GM19438 (cell line): ENCODE data around the gene ST3GAL5.
"Not testable (repeated sequence)": the region's sequence is repeated elsewhere in the genome, so short reads cannot be mapped to it uniquely, and the experiment has no call there.

Experiments used
- ATAC-seq: cut with Tn5 transposase; IDR thresholded peaks from one replicate; pipeline ENCODE4 v1.9.1; 2021; ENCODE audit warnings: low read depth; ENCODE audit not compliant: unreplicated experiment

The ST3GAL5 gene

GRCh38 chr2:85840091-85840490 lies 48.7 kb downstream of the ST3GAL5 start:
- ATAC-seq, result no peak

DNA sequence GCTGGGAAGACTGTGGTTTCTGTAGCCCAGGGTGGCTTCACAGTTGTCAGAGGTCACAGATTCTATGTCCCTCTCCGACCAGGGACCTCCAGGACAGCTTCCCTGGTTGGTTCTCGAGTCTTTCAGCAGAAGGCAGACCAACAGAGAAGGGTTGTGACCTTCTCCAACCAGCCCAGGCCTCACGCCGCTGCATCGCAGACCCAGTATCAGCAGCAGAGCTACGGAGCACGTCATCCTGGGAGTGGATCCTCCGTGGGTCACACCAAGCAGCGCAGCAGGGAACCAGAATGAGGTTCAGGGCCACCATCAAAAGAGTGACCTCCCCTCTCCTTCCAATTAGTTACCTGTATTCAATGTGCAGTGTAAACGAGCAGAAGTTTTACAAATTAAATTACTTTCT lies 49.3 kb downstream of the ST3GAL5 start:
- no peak for ATAC-seq

GRCh38 chr2:85838641-85839040 lies 50.1 kb downstream of the ST3GAL5 start:
- ATAC-seq, result no peak

- ATAC-seq, result no peak
Measured at GRCh38 chr2:85838181-85838580, 50.6 kb downstream of the ST3GAL5 start.

DNA sequence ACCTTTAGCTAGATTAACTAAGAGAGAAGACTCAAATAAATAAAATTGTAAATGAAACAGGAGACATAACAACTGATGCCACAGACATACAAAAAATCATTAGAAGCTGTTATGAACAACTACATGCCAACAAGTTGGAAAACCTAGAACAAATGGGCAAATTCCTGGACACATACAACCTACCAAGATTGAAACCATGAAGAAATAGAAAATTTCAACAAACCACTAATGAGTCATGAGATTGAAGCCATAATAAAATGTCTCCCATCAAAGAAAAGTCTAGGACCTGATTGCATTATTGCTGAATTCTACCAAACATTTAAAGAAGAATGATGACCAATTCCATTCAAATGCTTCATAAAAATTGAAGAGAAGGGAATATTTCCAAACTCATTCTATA lies 54.3 kb downstream of the ST3GAL5 start:
- no peak for ATAC-seq

DNA sequence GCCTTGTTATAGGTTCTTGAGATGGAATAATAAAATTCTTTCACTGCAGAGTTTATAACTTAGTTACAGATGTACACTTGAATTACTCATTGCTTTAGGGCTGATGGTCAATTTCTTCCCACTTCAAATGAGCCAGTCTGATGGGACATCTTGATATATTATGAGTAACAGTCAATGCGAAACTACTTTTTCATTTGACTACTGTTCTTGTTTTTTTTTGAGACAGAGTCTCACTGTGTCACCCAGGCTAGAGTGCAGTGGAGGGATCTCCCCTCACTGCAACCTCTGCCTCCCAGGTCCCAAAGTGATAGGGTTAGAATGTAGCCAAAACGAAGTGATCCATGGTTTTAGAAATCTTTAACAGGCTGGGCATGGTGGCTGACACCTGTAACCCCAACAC lies 57.1 kb downstream of the ST3GAL5 start:
- no peak for ATAC-seq

- ATAC-seq, result no peak
Measured at GRCh38 chr2:85830645-85831044, 58.1 kb downstream of the ST3GAL5 start.

GRCh38 chr2:85829394-85829793 lies 59.4 kb downstream of the ST3GAL5 start:
- ATAC-seq, result not testable (repeated sequence)

DNA sequence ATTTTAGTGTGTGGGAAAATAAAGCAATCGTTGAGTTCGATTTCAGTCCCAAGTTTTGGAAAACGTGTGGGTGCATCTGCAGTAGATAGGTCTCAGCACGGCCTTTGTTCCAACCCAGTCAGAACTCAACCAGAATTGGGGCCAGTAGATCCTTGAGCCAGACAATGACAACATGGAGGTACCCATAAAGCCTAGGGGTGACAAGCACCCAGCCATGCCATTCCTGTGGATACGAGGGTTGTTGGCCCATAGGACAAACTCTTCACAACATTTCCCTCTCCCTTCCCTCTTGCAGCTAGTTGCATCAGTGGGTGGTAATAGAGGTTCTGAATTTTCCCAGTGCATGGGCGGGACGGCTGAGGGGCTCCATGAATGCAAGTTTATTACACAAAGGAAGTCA lies 60.1 kb downstream of the ST3GAL5 start:
- no peak for ATAC-seq

- ATAC-seq, result no peak
Measured at GRCh38 chr2:85827879-85828569, 60.8 kb downstream of the ST3GAL5 start.

DNA sequence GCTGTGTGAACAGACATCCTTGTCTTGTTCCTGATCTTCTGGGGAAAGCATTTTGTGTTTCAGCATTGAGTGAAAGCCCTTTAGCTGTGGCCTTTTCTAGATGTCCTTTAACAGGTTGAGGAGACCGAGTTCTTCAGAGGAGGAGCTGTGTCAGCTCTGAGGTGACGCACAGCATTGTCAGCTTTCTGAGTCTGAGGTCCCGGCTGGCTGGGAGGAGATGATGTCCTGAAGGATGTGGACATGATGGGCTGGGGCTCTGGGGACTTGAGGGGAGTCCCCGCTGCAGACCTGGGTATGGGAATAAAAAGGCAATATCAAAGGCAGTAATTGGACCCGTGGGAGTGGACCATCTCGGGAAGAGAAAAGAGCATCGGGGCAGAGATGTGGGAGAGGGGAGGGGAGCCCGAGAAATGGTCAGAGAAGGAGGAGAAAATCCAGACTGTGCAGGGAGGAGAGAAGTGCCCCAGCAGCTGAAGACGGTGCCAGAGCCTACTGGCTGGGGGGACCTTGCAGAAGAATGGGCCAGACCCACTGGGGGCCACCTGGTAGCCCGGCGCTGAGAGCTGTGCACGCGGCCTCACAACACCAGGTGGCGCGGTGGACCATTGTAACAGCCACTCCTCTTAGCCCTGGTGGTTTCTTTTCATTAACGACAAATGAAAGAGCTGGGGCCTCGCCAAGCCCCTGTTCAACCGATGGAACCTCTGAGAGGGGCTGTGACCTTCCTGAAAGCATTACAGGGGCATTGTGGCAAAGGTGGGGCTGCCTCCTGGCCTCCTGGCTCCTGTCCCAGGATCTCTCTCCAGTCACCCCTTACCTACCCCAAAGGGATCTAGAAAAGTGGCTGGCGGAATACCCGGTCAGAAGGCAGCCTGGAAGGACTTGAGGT lies 61.6 kb downstream of the ST3GAL5 start:
- no peak for ATAC-seq

DNA sequence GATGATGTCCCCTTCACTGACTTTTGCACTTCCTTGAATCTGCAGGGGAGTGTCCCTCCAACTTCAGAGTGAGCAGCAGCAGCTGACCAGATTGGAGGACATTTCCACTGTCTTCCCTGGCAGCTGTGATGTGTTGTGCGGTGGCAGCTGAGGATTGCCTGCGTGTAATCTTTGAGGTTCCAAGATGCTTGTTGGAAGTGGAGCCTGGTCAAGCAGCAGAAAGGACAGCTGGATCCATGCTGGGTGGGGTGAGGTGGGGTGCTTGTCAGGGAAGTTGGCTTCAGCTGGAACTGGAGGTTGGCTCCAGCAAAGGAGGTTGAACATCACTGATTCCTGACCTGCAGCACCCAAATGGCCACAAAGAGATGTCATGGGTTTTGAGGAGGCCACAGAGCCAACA lies 64.8 kb downstream of the ST3GAL5 start:
- ATAC-seq, result no peak

GRCh38 chr2:85822766-85823165 lies 66.0 kb downstream of the ST3GAL5 start:
- no peak for ATAC-seq

- ATAC-seq, result no peak
Measured at GRCh38 chr2:85819811-85820510, 68.8 kb downstream of the ST3GAL5 start.

DNA sequence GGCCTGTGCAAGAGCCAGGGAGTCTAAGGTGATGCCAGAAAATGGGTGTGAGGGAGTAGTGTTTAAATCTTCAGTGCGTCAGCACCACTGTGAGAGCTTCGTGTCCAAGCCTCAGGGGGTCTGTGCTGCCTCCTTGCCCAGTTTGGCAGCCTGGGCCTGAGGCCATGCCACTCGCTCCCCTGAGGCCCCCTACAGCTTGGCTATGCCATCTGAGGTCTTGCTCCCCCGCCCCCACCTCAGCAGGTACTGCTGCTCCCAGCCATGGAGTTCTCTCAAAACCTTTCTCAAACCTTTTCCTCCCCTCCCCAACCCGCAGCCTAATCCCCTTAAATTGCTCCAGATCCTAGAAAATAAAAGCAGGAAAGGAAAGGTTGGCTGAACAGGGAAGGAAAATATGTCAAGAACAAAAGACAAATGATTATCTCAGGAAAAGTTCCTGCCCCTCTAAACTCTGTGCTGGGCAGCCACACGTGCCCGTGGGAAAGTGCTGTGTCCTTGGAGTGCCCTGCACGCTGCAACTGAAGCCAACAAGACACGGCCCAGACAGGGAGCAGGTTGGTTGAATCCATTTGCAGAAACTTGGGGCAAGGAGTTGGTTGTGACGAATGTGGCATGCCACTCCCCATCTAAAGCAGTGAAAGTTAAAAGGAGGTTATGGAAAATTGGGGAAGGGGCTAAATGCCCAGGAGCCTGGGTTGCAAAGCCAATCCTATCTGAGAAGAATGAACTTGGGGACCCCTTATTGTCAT lies 73.8 kb downstream of the ST3GAL5 start:
- no peak for ATAC-seq

DNA sequence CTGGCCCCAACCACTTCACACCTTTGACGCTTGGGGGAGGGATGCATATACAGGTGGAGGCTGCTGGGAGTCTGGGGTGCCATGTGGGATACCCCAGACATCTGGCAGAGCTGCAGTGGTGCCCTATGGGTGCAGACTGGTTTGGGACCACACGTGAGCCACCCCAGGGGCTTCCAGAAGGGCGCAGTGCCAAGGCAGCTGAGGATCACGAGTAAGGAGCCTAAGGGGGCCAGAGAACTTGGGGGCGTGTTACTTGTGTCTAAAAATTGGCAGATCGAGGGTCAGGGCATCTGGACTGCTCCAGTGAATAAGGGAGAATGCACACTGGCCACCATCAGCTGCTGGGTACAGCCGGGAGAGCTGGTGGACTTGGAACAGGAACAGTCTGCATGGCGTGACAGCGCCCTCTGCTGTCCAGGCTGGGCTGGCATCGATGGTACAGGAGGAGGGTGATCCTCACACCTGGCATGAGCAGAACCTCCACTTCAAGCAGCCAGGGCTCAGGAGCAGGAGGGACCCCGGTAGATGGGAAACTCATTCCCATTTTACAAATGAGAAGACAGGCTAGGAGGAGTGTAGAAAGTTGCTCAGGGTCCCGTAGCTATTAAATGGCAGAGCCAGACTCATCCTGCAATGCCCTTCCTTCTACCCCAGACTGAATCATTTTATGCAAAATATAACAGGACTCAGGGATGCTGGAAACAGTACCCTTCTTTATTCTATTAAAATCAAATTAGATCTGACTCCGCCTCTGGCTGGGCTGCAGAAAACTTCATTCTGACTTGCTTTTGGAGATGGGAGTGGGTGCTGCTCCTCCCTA lies 74.6 kb downstream of the ST3GAL5 start:
- no peak for ATAC-seq

DNA sequence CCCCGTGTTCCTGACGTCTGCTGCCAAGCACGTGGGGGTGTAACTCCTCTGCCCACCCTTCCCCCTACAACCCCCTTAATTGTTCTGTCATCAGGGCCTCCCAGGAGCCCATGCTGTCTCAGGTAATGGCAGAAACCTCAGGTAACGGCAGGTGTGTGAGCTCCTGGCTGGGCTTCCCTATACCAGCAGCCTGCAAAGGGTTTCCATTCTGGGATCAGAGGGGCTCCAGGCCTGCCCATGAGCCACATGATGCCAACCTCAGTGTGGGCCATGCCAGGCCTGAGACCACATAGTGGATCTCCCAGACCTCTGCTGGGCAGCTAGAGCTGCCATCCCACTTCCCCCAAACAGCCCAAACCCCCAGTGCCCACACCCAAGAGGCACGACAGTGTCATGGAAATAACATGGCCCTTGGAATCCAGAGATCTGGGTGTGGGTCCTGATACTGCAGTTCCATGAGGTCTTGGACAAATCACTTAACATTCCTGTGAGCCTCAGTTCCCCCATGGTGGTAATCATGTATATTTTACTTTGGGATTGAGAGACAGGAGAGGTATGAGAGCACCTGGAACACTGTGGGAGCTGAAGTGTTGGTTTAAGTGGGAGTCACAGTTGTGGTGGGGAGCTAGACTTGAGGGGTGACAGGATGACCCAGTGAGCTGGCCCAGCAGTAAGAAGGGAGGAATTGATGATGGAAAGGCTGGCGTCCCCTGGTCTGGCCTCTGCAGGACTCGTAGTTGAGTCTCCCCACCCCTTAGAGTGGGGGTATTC lies 75.4 kb downstream of the ST3GAL5 start:
- no peak for ATAC-seq

DNA sequence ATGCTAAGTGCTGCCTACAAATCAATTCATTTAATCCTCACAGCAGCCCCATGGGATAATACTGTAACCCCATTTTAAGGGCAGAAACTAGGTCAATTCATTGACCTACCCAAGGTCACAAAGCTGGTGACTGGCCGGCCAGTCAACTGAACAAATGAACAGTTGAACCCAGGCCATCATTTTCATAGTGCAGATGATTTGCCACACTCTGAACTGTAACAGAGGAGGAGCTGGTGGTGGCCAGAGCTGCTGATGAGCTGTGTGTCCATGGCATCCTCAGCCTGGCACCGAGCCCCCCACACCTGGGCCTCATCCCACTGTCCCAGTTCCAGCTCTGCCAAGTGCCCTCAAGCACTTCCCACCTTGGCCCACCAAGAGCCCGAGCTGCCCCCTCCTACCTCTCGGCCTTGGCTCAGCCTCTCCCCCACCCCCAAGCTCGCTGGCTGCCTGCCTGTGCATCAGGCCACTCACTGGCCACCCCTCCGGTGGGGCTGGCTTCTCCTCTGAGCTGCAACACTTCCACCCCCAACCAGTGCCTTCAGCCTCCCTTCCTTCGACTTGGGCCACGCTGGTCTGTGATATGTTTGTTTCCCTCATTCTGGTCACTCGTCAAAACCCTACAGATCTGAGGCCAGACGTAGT lies 76.6 kb downstream of the ST3GAL5 start:
- ATAC-seq, result no peak
